HG02678 (cell line): ENCODE data around the gene LIN28B.
"Not testable (repeated sequence)": the region's sequence is repeated elsewhere in the genome, so short reads cannot be mapped to it uniquely, and the experiment has no call there.

Experiments
- ATAC-seq: cut with Tn5 transposase; IDR thresholded peaks from one replicate; pipeline ENCODE4 v1.9.1; 2021; ENCODE audit warnings: mild to moderate bottlenecking, moderate library complexity; ENCODE audit not compliant: unreplicated experiment

Gene LIN28B

DNA sequence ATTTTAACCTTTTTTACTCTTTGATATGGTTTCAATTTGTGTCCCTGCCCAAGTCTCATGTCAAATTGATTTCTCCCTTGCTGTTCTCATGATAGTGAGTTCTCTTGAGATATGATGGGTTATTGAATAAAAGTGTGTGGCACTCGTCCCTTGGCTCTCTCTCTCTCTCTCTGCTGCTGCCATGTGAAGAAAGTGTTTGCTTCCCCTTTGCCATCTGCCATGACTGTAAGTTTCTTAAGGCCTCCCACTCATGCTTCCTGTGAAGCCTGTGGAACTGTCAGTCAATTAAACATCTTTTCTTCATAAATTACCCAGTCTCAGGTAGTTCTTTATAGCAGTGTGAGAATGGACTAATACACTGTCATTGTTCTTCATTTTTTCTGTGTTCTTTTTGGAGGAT, 48.5 kb downstream of the LIN28B start:
- ATAC-seq = no peak

DNA sequence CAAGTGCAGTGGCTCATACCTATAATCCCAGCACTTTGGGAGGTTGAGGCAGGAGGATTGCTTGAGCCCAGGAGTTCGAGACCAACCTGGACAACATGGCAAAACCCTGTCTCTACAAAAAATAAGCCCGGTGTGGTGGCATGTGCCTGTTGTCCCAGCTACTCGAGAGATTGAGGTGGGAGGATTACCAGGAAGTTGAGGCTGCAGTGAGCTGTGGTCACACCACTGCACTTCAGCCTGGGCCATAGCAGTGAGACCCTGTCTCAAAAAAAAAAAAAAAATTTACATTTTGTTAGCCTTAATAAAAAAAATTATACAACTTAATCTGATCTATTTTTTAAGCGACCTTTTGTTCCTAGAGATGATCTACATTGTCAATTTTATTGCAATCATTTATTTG, 56.6 kb downstream of the LIN28B start:
- not testable (repeated sequence) for ATAC-seq

- ATAC-seq = no peak
Observed at GRCh38 chr6:105014448-105014847, 57.5 kb downstream of the LIN28B start.

- ATAC-seq = no peak
Observed at GRCh38 chr6:105014954-105015353, 58.0 kb downstream of the LIN28B start.

GRCh38 chr6:105015482-105015881, 58.6 kb downstream of the LIN28B start:
- no peak for ATAC-seq

GRCh38 chr6:105019285-105019684, 62.4 kb downstream of the LIN28B start:
- no peak for ATAC-seq

DNA sequence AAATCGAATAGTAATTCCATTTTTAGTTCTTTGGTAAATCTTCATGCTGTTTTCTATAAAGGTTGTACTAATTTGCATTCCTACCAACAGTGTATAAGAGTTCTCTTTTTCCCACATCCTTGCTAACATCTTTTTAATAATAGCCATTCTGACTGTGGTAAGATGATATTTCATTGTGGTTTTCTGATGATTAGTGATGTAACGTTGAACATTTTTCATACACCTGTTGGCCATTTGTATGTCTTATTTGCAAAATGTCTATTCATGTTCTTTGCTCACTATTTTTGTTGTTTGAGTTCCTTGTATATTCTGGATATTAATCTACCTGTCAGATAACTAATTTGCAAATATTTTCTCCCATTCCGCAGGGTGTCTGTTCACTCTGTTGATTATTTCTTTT, 64.5 kb downstream of the LIN28B start:
- ATAC-seq = no peak

- ATAC-seq = no peak
Observed at GRCh38 chr6:105022416-105022815, 65.5 kb downstream of the LIN28B start.

DNA sequence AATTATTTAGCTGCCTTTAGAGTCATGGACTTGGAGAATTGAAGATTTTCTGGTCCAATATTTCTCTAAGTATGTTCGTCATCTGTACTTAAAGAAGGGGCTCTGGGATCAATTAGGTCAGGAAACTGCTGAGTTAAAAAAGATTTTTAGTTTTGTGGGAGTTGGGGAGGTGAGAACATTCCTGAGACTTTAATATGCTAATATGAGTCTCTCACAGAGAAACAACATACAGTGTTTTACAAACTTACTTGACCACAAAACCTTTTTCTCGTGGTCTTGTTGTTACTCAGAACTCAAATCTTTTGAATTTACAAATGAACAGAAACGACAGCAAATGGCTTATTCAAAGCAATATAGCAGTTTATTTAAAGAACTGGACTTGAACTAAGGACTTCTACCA, 67.9 kb downstream of the LIN28B start:
- no peak for ATAC-seq

DNA sequence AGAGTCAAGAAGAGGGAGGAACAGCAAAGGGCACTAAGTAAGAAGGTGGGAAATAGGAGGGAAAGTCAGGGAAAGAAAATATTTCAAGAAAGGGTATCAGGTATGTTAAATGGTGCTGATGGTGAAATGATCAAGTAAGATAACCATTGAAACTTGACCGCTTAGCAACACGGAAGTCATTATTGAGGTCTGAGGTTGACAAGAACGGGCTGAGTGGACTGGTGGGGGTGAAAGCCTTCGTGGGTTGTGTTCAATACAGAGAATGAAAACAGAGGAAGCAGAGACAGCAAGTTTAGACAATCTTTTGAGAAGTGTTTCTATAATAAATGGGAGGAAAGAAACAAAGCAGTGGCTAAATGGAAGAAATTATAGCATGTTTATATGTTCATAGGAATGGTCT, 72.0 kb downstream of the LIN28B start:
- no peak for ATAC-seq

- ATAC-seq = no peak
Observed at GRCh38 chr6:105029581-105029980, 72.7 kb downstream of the LIN28B start.

DNA sequence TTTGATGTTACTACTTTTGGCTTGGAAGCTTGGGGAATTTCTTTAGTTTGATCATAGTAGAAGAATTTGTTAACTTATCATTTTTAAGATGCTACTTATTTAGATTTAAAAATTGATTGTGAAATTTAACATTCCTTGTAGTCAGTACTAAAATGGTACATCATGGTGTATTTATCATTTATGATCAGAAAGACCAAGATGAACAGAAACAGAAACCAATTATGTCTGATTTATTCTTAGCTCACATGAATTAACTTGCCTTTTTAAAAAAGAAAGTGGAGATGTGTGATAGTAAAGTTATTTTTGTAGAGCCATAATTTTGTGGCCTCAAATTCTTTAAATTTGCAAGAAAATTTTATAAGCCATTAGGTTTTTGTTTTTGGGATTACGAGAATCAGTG, 77.6 kb downstream of the LIN28B start:
- no peak for ATAC-seq

DNA sequence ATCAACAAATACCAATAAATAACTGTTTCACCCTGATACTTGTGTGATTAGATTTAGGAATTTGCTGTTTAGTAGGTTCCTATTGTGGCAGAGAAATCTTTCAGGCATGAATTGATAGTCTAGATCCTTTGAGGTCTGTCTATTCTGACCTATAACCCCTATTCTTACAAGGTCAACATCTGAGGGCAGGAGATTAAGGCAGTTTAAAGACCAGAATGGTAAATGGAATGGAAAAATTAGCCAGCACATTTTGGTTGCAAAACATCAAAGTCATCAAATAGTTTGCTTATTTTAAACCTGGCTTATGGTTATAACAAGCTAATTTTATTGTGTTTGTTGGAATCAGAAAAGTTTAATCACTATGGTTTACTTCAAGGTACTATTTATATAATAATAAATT, 78.4 kb downstream of the LIN28B start:
- no peak for ATAC-seq

DNA sequence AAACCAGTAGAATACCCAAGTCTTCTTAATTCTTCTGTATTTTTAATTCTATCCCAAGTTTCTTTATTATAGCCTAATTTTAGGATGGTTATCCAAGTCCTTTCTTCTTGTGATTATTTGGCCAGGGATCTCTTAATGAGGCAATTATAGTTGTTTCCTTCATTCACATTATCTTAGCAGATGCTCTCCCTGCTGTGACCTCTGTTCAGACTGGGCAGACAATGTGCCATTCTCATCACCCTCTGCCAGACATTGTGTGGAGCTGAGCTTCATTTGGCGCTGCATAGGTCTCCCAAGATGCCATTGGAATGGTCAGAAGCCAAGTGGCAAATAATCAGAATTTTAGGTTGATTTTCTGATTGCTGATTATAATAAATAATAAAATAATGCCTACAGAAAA, 79.4 kb downstream of the LIN28B start:
- ATAC-seq = no peak

- no peak for ATAC-seq
Observed at GRCh38 chr6:105038259-105038658, 81.4 kb downstream of the LIN28B start.

- no peak for ATAC-seq
Observed at GRCh38 chr6:105041880-105042279, 85.0 kb downstream of the LIN28B start.

DNA sequence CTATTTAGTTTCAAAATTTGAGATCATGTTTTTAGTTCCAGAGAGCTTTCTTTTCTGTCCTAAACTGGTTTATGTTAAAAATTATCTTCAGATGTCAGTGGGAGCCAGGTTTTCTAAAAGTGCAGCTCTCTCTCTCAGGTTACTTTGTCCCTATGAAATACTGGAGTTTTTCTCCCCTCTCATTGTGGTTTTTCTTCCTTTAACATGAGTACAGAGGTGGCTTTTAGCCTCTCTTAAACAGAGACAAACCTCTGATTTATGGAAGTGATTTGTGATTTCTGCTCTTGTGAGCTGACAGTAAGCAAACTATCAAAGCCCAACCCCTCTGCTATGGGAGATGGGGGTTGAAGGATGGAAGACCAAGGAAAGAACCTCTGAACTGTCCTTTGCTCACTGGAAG, 85.7 kb downstream of the LIN28B start:
- ATAC-seq = no peak

- no peak for ATAC-seq
Observed at GRCh38 chr6:105043979-105044378, 87.1 kb downstream of the LIN28B start.

GRCh38 chr6:105045526-105045925, 88.6 kb downstream of the LIN28B start:
- no peak for ATAC-seq

GRCh38 chr6:105051941-105052471, 95.1 kb downstream of the LIN28B start:
- ATAC-seq = no peak

- no peak for ATAC-seq
Observed at GRCh38 chr6:105056646-105057045, 99.7 kb downstream of the LIN28B start.

DNA sequence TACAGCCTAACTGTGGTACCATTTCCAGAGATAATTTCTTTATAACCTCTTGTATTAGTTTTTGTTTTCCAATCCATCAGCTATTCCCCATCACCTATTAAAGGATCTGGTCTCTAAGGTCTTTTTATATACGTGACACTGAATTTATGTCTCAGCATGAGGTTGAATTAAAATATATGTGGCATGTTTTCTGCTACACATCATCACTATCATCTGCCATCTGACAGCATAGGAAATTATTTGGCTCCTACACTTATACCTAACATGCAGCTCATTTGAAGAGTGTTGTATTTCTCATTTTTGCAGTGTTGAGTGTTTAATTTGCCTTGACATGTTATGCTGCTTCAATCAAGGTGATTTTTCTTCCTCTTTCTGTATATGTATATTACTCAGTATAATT, 100.3 kb downstream of the LIN28B start:
- no peak for ATAC-seq

DNA sequence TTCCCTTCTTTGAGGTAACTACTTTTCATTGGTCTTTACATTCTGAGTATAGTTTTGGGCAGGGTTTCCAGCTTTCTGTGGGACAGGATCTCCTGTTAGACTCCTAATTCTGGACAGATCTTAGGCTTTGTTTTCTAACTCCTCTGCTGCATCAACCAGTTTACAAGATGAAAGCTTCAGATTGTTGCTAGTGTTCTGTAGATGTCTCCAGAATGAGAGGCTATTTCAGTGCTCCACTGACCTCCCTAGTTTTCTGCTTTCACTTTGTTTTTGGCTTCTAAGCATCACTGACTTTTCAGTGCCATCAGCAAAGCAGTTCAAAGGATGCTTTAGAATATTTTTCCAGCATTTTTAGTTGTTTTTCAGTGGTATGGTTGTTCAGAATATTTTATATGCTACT, 101.4 kb downstream of the LIN28B start:
- no peak for ATAC-seq

GRCh38 chr6:105058846-105059245, 101.9 kb downstream of the LIN28B start:
- ATAC-seq = no peak
